K562 (cell line): ENCODE data around the gene HES4. TPM values are rescaled to one million over a fixed set of nuclear protein-coding genes. Genes with fewer than 3 reads are reported as not detected.
A peak's percentile ranks its signal among the peaks of the same experiment; 100 is the strongest.
"Not testable (repeated sequence)": the region's sequence is repeated elsewhere in the genome, so short reads cannot be mapped to it uniquely, and the experiment has no call there.

Source experiments
- ATAC-seq: fragments of 200-7000 bp; cut with Tn5 transposase; 3 replicates; pipeline ENCODE4 v1.9.1; 2020; ENCODE audit warnings: moderate library complexity
- BruUV-seq: library from RNA; stranded (reverse); fragments of 400-500 nt; replicated peaks from 2 replicates; lab custom pipeline; 2021; lab: Mats Ljungman, UMichigan
- CTCF ChIA-PET: fragments of 300-600 bp; formaldehyde crosslinking; extraction: SDS; loops from one replicate; lab custom pipeline; 2021; ENCODE audit warnings: low intra/inter-chr PET ratio; lab: Yijun Ruan, JAX
- POLR2A ChIA-PET: fragments of 300-600, 350-650 bp; sonication (Branson Sonifier 250); formaldehyde crosslinking; extraction: SDS; loops from one replicate; lab custom pipeline; 2021; ENCODE audit warnings: antibody characterized with exemption, inconsistent platforms; lab: Yijun Ruan, JAX
- DNase-seq, 4 experiments: peaks; one replicate each; pipeline versions ENCODE4 v3.0.0 to v3.0.0-alpha.2; 2011 to 2018; ENCODE audit warnings: low spot score in 3 of 4, mixed read lengths in 3 of 4; ENCODE audit errors: extremely low read depth in 1 of 4
- FAIRE-seq: peaks from 2 replicates; lab custom pipeline; 2011; peaks lifted over from hg19 to GRCh38; lab: Jason Lieb, UNC
- H2AFZ ChIP-seq: 2 replicates; pipeline ENCODE4 v1.6.0; 2011; ENCODE audit warnings: low read depth, low read length, control low read depth, inconsistent platforms
- H3K27ac ChIP-seq: fragments of 200-600 bp; 3 replicates; pipeline ENCODE4 v1.8.0; 2011; ENCODE audit warnings: low read depth, mild to moderate bottlenecking, control low read depth, inconsistent platforms, low read length, moderate library complexity, mixed read lengths; ENCODE audit errors: extremely low read depth
- H3K27me3 ChIP-seq, 2 experiments: fragments of 300-600 bp in 1 of 2; 2 replicates in 1 of 2; 3 replicates in 1 of 2; pipeline versions ENCODE4 v1.6.0 to v1.8.0; 2011; ENCODE audit warnings: inconsistent platforms in 2 of 2, low read length in 2 of 2, mild to moderate bottlenecking in 1 of 2, mixed read lengths in 1 of 2, moderate library complexity in 1 of 2; ENCODE audit not compliant: control insufficient read depth in 2 of 2, insufficient read depth in 2 of 2
- H3K36me3 ChIP-seq: fragments of 300-600 bp; 3 replicates; pipeline ENCODE4 v1.8.0; 2011; ENCODE audit warnings: mild to moderate bottlenecking, low read length, inconsistent platforms; ENCODE audit not compliant: control insufficient read depth, insufficient read depth
- H3K4me1 ChIP-seq, 2 experiments: fragments of 200-600 bp in 1 of 2; replicated peaks in 1 of 2; 2 replicates in 1 of 2; 3 replicates in 1 of 2; pipeline versions ENCODE4 v1.5.1 to v1.8.0; 2011; ENCODE audit warnings: inconsistent platforms in 2 of 2, low read length in 2 of 2, mild to moderate bottlenecking in 1 of 2, mixed read lengths in 1 of 2, moderate library complexity in 1 of 2; ENCODE audit not compliant: control insufficient read depth in 2 of 2, insufficient read depth in 2 of 2
- H3K4me2 ChIP-seq: 2 replicates; pipeline ENCODE4 v1.6.1; 2011; ENCODE audit warnings: low read length, control low read depth, inconsistent platforms, mixed read lengths; ENCODE audit not compliant: insufficient read depth
- H3K4me3 ChIP-seq: fragments of 200-600 bp; sonication (generic), shearing (Covaris generic); 2 replicates; pipeline ENCODE4 v1.5.1; 2016; ENCODE audit warnings: control low read depth, inconsistent platforms
- H3K79me2 ChIP-seq: fragments of 200-600 bp; 3 replicates; pipeline ENCODE4 v1.8.0; 2011; ENCODE audit warnings: low read length, inconsistent platforms; ENCODE audit not compliant: control insufficient read depth, insufficient read depth
- H3K9ac ChIP-seq, 2 experiments: 2 replicates each; pipeline versions ENCODE4 v1.6.0 to v1.6.1; 2011; ENCODE audit warnings: low read depth in 2 of 2, low read length in 2 of 2, control low read depth in 1 of 2, inconsistent platforms in 1 of 2, mild to moderate bottlenecking in 1 of 2, mixed read lengths in 1 of 2; ENCODE audit not compliant: insufficient read depth in 1 of 2
- H3K9me1 ChIP-seq: one replicate; pipeline ENCODE4 v1.6.0; 2011; ENCODE audit warnings: inconsistent platforms, mild to moderate bottlenecking, low read length, moderate library complexity; ENCODE audit not compliant: control insufficient read depth, insufficient read depth
- H3K9me3 ChIP-seq: replicated peaks from 2 replicates; pipeline ENCODE4 v1.5.1; 2011; ENCODE audit warnings: low read depth, low read length, inconsistent platforms; ENCODE audit not compliant: control insufficient read depth, insufficient read depth
- H4K20me1 ChIP-seq: replicated peaks from 2 replicates; pipeline ENCODE4 v1.6.1; 2011; ENCODE audit warnings: low read length, inconsistent platforms, mixed read lengths; ENCODE audit not compliant: control insufficient read depth, insufficient read depth
- EGR1 ChIP-seq: fragments of 450-650 bp; conservative IDR thresholded peaks from 2 replicates; pipeline ENCODE4 v1.6.1; 2017; ENCODE audit warnings: mild to moderate bottlenecking
- GTF2E2 ChIP-seq: fragments of 200-800 bp; sonication (Bioruptor generic); IDR thresholded peaks from 2 replicates; pipeline ENCODE4 v1.6.1; 2016; ENCODE audit warnings: missing genetic modification characterization, missing compliant biosample characterization
- MEF2A ChIP-seq: IDR thresholded peaks from 2 replicates; pipeline ENCODE4 v1.6.1; 2011; ENCODE audit warnings: low read depth, mild to moderate bottlenecking, low read length, moderate library complexity; ENCODE audit not compliant: control insufficient read depth
- MEF2D ChIP-seq: conservative IDR thresholded peaks from 2 replicates; pipeline ENCODE4 v1.6.1; 2016; ENCODE audit warnings: low read depth, missing genetic modification characterization, missing compliant biosample characterization
- SMC3 ChIP-seq: conservative IDR thresholded peaks from 2 replicates; pipeline ENCODE4 v1.6.1; 2011; ENCODE audit warnings: low read depth, low read length, improper control_type of control experiment; ENCODE audit not compliant: insufficient read depth
- WGBS: fragments of 100-300 bp; shearing (Covaris generic); methylation state at CpG from one replicate; pipeline ENCODE4 v1.1.6; 2016; ENCODE audit warnings: low coverage, mixed read lengths; ENCODE audit not compliant: insufficient coverage; ENCODE audit errors: missing lambda C conversion rate; 5-methylcytosine and 5-hydroxymethylcytosine counted together
- in situ Hi-C: fragments of 300-500 bp; cut with MboI; formaldehyde crosslinking; loops from 4 replicates; pipeline ENCODE4 v1.15.0; 2018; ENCODE audit warnings: inconsistent platforms, mixed read lengths
- intact Hi-C: fragments of 100-400 bp; cut with micrococcal nuclease; formaldehyde crosslinking; loops from 2 replicates; pipeline ENCODE4 v1.14.2; 2022
- polyA plus RNA-seq, 8 experiments: library from polyadenylated mRNA; depleted of rRNA in 4 of 8; stranded (reverse) in 5 of 8; unstranded in 3 of 8; fragments of >200 nt; fragmentation: Nextera tagmentation in 2 of 8; fragmentation: Illumina TruSeq in 1 of 8; extraction: Ambion mirVana in 2 of 8; extraction: Trizol in 1 of 8; gene quantifications; 2 replicates each; pipeline versions ENCODE4 v1.2.1 to v1.2.3, GENCODE V29; 2011 to 2014; ENCODE audit warnings: inconsistent platforms in 1 of 8, missing spikeins in 1 of 8
- total RNA-seq, 7 experiments: library from RNA; depleted of rRNA in 6 of 7; stranded (reverse); fragments of >200 nt in 6 of 7; fragmentation: Illumina TruSeq in 2 of 7; extraction: Trizol in 2 of 7; gene quantifications; 2 replicates each; pipeline versions ENCODE4 v1.2.1 to v1.2.3, GENCODE V29; 2011 to 2021; ENCODE audit warnings: low replicate concordance in 1 of 7

HES4 gene
- total and polyA plus RNA-seq, 9 of the 15 experiments (the other 6 are each of a cell fraction or from before 2014, with no cell fraction given), result 0.21 to 43.7 (median 5.3) TPM; not detected in 2

- TF ChIP-seq GTF2E2, result no peak
- no peak for TF ChIP-seq SMC3
Observed at GRCh38 chr1:991895-992294, 8.0 kb downstream of the HES4 start (continued).

- H3K4me2 ChIP-seq, in situ Hi-C loops, H3K4me3 ChIP-seq, CTCF ChIA-PET, H3K27ac ChIP-seq, DNase-seq, intact Hi-C loops, BruUV-seq, H3K9me3 ChIP-seq, ATAC-seq, POLR2A ChIA-PET, H3K9ac ChIP-seq, FAIRE-seq, H3K36me3 ChIP-seq, H3K9me1 ChIP-seq, H4K20me1 ChIP-seq, H3K79me2 ChIP-seq, H2AFZ ChIP-seq: not testable (repeated sequence)
- Histone ChIP-seq H3K27me3 (peaks cover 11 to 18% of the 10 kb centered on the region in 2 experiments; a peak in 4 of 5 replicates), H3K4me1 (peaks cover 0 to 14% of the 10 kb centered on the region in 2 experiments; a peak in 2 of 5 replicates)
- WGBS, result 25% methylated on average over 6 of the region's 6 CpGs
Observed at GRCh38 chr1:991275-991674, 8.6 kb downstream of the HES4 start.

- Histone ChIP-seq H3K4me1 (peaks cover 0 to 11% of the 10 kb centered on the region in 2 experiments; a peak in 2 of 5 replicates), H3K27me3 (peaks cover 19 to 20% of the 10 kb centered on the region in 2 experiments; a peak in 4 of 5 replicates)
- H3K9me1 ChIP-seq, H3K9me3 ChIP-seq, DNase-seq, H3K4me2 ChIP-seq, H2AFZ ChIP-seq, POLR2A ChIA-PET, FAIRE-seq, H3K79me2 ChIP-seq, H3K36me3 ChIP-seq, CTCF ChIA-PET, BruUV-seq, H3K4me3 ChIP-seq, H3K9ac ChIP-seq, H3K27ac ChIP-seq, ATAC-seq, H4K20me1 ChIP-seq: not testable (repeated sequence)
- in situ Hi-C loops (loop anchor here (10.0 kb wide), 1 partner anchor 77 kb away; no protein-coding TSS in a partner anchor), intact Hi-C loops (loop anchor here (10.0 kb wide), 1 partner anchor 307 kb away; no protein-coding TSS in a partner anchor)
- peak; percentile 78 for TF ChIP-seq MEF2D (tag)
- TF ChIP-seq MEF2A, result peak; percentile 85; the same call in 1 of the 2 replicates
- 0 out of 2 replicates have a peak, but pooled peaks have one; percentile 11 for TF ChIP-seq EGR1
- 17% methylated on average over 5 of the region's 5 CpGs for WGBS
Observed at GRCh38 chr1:988061-988460, 11.8 kb downstream of the HES4 start.
